Stimulated activated CD4-positive, alpha-beta T cell treated with anti-CD3 and anti-CD28 coated beads, Interleukin-4, amount 100 ng/mL, for 4 hours (primary cell): Measurements from ENCODE around the gene A4GALT.
"Not testable (repeated sequence)": the region's sequence is repeated elsewhere in the genome, so short reads cannot be mapped to it uniquely, and the experiment has no call there.

Experiments used
- DNase-seq, 2 experiments: peaks; one replicate each; pipeline ENCODE4 v3.0.0-alpha.2; 2020

Gene A4GALT, protein sequence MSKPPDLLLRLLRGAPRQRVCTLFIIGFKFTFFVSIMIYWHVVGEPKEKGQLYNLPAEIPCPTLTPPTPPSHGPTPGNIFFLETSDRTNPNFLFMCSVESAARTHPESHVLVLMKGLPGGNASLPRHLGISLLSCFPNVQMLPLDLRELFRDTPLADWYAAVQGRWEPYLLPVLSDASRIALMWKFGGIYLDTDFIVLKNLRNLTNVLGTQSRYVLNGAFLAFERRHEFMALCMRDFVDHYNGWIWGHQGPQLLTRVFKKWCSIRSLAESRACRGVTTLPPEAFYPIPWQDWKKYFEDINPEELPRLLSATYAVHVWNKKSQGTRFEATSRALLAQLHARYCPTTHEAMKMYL

DNA sequence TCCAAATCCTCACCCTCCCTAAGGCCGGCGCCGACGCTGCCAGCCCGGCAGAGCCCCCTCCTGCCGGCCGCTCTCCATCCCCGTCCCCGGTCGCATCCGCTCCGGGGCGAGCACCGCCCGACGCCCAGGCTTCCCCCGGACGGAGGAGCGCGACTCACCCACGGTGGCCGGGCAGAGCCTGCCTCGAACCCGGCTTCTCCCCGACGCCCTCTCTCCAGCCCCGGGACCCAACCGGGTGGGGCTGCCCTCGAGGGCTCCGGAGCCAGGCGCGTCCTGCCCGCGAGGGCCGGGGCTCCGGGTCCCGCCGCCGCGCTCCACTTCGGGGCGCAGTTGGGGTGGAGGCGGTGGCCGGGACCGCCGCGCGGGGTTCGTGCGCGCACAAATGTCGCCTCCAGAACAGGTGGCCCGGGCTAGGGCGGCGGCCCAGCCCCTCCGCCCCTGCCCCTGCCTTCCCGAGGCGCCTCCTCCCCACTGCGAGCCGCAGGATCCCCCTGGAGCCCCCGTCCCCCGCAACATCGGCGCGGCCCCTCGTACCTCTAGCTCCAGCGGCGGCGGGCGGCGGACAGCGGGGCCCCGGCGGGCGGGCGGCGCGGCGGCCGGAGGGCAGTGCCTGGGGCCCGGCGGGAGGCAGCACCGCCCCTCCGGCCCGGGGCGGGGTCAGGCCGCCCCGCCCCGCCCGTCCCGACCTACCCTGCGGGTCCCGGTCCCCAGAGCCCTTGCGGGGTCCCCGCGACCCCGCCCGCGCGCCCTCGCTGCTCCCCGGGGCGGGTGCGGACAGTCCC lies at the start of gene A4GALT:
A4GALT (minus strand) TSS at position 608 of the 782 bp plus-strand sequence. CDS start 26,919 bp downstream, outside the sequence.
- peak in 1 of 2 experiments; percentile 7 for DNase-seq

DNA sequence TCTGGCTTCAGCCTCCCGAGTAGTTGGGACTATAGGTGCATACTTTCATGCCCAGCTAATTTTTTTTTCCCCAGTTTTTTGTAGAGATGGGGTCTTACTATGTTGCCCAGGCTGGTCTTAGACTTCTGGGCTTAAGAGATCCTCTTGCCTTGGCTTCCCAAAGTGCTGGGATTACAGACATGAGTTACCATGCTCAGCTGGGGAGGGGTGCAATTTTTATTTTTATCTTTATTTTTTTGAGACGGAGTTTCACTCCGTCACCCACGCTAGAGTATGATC lies 49.7 kb upstream of the A4GALT start:
- DNase-seq: no peak

DNA sequence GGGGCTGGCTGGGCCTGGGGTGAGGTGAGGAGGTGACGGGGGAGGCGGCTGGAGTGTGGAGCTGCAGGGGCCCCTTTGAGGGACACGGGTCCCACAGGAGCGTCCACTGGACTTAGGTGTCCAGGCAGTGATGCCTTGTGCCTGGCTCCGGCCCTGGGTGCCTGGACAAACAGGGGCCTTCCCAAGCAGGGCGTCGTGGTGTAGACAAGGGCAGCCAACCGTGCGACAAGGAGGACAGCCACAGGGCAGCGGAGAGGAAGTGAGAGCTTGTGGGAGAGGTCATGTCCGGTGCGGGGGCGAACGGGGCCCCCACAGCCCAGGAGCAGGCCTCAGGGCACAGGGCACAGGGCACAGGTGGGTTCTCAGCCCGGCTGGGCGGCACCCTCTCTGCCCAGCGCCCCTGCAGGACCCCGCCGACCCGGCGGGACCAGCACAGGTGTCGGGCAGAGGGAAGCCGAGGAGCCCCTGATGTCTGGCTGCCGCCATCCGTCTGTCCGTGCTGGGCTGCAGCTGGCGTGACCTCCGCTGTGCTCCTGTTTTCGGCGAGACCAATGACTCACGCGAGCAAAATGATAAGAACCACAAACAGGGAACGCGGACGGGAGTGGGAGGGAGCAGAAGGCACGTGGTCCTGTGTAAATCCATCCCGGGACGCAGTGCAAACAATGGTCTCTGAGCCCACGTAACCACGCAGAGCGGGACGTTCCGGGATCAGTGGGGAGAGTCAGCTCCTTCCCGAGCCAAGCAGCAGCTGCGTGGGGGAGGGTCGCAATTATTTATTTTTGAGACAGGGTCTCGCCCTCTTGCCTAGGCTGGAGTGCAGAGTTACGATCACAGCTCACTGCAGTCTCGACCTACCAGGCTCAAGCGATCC lies 49.1 kb upstream of the A4GALT start:
- DNase-seq: no peak

DNA sequence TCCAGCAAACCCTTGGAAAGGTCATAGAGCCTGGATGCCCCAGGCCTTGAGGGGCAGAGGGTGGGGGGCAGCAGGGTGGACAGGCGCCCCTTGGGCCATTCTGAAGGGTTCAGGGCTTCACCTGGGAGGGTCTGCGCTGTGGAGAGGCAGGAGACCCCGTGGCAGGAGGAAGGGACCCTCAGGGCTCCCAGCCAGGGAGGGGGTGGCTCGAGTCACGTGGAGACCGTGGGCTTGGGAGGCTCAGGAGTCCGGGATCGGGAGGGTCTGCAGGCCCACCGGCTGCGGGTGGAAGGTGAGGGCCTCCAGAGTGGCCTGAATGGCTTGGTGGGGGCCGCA lies 48.5 kb upstream of the A4GALT start:
- no peak for DNase-seq

DNA sequence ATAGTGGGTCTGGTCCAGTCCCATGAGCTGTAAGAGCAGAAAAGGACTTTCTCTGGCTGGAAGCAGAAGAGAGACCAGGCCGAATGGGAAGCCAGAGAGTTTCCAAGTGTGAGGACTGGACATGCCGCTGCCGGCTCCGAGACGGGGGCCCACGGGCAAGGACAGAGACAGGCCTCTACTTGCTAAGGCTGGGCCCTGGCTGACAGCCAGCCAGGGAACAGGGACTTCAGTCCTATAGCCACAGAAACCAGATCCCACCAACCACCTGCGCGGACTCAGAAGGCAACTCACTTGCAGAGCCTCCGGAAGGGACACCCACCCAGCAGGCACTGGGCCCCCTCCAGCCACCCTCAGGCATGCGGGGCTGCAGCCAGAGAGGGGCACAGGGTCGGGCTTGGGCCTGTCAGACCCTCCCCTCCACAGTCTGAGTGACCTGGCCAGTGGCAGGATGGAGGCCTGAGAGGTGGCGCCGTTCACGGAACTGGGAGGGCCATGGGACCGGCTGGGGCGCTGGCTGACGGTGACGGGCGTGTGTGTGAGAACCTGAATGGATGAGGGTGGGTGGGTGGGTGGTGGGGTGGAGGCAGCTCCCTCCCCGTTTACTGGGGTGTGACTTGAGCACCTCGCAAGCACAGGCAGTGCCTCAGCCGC lies 47.8 kb upstream of the A4GALT start:
- no peak for DNase-seq

DNA sequence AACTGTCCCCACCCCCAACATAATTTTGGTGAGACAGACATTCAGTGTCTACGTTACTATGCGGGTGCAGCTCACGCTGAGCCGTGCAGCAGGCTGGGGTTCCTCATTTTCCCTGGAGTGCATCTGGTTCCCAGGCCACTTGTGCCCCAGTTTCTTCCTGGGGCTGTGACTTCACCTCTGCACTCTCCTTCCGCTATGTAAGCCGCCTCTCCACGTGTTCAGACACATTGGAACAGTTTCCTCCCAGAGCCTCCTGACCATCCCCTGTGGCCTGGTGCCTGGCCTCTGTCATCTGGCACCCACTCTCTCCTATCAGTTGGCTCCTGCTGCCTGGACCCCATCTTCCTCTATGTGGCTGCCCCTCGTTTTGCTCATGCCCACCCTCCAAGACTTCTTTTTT lies 46.2 kb upstream of the A4GALT start:
- DNase-seq: no peak

DNA sequence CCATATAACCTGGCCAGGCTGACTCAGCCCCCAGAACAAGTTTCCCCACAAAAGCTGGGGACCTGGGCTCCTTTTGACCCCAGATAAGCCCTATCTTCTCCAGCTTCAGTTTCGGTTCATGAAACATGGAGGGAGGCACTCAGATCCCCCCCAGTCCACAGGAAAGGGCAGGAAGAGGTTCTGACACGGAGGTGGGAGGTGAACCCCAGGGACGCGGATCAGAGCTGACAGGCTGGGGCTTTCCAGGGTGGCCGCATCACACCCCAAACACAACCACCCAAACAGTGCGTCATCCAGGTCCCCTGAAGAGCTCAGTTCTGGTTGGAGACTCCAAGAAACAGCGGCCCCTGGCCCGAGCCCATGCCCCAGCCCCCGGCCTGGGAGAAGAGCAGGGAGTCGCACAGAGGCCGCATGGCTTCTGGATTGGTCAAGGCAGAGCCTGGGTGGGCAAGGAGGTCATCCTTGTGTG lies 44.3 kb upstream of the A4GALT start:
- no peak for DNase-seq

DNA sequence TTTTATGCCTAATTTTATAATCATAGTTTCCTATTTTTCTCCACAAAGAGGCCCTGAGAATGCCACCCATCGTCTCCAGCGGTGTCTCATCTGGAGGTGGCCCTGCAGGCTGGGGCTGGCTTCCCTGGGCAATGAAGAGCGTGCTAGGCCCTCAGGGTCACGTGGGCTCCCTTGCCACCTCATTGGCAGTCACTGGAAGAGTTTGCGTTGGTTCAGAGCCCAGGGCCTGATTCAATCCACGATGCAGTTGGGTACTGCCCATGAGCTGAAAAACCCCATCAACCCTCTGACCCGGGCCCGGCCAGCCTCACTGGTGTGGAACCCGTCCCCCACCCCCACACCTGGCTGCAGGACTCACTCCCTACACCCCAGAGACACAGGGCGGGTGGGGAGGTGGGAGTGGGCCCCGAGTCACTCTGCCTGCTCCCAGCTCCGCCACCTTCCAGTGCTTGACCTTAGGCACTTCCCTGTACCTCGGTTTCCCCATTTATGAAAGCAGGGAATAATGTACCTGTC lies 43.4 kb upstream of the A4GALT start:
- no peak for DNase-seq

DNA sequence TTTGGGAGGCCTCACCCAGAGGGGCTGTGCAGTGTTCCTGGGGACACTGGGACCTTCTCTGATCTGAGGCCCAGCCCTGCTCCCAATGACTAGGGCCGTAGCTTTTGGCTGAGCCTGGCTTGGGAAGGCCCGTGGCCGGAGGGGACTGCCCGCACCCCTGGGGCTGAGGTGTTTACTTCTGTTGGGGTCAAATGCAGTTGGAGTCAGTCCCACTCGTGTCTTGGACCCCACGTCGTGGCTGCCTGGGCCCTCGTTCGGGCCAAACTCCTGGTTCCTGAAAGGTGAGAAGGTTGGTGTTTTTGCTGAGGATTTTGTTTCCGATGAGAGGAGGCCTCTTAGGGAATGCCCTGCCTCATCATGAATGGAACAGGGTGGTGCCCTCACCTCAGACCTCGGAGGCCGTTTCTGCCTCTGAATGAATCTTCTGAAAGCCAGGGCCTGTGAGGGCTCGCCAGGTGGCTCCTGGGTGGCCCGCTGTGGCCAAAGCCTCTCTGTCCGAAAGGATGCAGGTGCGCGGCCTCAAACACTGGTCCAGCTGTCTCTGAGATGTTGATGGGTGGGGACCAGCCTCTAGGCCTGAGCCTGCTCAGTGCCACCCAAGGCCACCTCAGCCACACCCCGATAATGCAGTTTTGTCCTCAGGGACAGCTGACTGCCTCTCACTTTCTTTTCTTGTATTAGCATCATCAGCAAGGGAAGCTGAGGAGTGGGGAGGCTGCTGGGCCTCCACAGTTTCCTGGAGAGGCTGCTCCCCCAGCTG lies 40.3 kb upstream of the A4GALT start:
- DNase-seq: no peak

DNA sequence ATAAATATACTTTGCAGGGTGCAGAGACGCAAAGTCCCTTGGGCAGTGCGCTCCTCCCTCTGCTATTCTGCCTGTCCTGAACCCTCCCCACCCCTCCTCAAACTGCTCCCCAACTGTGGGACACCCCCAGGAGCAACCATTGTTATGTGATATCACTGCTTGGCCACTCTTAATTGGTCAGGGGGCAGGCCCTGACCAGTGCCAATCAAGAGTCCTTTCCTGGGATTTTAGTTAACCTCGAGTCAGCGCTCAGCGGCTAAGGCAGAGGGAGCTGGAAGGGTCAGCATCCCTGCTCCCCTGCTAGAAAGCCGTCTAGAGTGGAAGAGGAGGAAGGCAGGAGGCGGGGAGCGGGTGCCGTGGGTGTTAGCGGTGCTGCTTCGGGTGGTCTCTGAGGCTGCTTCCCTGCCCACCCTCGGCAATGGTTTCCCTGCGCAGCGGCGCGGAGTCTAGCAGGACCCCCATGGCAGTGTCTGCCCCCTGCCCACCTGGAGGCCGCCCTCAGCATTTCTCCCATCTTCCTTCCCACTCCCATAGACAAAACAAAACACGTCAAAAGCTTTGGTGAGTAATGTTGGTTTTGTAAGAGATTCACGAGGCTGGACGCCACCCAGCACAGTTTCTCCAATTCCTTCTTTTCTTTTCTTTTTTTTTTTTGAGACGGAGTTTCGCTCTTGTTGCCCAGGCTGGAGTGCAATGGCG lies 38.4 kb upstream of the A4GALT start:
- no peak for DNase-seq

DNA sequence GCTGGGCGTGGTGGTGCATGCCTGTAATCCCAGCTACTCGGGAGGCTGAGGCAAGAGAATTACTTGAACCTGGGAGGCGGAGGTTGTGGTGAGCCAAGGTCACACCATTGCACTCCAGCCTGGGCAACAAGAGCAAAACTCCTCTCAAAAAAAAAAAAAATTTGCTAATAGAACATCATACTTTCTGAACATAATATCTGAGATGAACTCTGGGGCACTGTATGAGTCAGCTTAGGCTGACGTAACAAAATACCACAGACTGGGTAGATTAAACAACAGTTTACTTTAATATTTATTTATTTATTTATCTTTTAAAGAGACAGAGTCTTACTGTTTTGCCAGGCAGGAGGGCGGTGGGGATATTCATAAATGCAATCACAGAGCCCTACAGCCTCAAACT lies 34.9 kb upstream of the A4GALT start:
- DNase-seq: not testable (repeated sequence)

DNA sequence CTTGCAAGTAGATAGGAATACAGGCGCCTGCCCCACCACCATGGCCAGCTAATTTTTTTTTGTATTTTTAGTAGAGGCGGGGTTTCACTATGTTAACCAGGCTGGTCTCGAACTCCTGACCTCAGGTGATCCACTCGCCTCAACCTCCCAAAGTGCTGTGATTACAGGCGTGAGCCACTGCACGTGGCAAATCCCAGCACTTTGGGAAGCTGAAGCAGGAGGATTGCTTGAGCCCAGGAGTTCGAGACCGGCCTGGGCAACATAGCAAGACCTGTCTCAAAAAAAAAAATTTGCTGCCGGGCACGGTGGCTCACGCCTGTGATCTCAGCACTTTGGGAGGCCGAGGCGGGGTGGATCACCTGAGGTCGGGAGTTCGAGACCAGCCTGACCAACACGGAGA lies 34.5 kb upstream of the A4GALT start:
- not testable (repeated sequence) for DNase-seq

DNA sequence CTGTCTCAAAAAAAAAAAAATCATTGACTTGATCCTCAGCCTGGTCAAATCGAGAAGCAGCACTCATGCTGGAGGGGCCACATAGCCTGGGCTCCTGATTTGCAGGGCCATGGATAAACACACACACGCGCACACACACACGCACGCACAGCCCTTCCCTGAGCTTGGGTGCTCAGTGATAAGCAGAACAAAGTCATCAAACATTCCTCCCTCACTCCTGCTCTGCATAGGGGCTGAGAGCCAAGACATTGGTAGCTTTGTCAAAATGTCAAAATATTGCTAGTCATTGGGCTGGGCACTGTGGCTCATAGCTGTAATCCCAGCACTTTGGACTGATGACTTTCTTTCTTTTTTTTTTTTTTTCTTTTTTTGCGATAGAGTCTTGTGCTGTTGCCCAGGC lies 34.0 kb upstream of the A4GALT start:
- no peak for DNase-seq

DNA sequence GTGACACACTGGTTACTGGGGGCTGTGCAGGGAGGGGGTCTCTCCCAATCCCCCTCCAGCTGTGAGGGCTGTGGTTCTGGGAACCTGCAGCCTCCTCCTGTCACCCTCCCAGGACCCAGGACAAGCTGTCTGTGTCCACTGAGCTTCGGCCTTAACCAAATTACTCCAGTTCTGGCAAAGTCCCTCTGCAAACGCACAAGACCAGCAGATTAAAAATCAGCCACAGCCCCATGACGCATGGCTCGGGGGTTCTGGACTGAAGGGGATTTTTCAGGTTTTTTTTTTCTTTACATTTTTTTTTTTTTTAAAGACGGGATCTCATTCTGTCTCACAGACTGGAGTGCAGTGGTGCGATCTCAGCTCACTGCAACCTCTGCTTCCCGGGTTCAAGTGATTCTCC lies 32.2 kb upstream of the A4GALT start:
- DNase-seq: no peak

DNA sequence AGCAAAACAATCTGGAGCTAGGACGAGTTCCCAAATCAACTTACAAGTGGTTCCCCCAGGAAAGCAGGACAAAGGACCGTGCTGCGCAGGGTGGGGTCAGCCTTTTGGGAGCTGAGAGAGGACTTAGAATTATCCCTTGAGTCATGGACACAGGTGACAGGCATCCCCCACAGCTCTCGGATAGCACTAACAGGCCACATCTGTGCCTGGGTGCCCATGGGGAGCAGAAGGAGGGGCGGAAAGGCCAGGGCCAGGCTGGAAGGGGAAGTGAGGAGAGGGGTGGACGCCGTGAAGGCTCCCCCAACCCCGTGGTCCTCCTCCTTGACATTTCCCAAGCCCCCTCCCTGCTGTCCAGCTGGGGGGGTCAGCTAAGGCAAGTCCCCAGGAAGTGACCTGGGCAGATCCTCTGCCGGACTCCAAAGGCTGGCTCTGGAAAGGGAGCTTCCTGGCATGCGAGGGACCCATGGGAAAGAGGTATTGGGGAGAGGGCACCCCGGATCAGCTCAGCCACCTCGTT lies 31.6 kb upstream of the A4GALT start:
- DNase-seq: no peak

DNA sequence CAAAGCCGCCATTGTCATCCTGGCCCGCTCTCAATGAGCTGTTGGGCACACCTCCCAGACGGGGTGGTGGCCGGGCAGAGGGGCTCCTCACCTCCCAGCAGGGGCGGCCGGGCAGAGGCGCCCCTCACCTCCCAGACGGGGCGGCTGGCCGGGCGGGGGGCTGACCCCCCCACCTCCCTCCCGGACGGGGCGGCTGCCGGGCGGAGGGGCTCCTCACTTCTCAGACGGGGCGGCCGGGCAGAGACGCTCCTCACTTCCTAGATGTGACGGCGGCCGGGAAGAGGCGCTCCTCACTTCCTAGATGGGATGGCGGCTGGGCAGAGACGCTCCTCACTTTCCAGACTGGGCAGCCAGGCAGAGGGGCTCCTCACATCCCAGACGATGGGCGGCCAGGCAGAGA lies 29.8 kb upstream of the A4GALT start:
- DNase-seq: not testable (repeated sequence)

DNA sequence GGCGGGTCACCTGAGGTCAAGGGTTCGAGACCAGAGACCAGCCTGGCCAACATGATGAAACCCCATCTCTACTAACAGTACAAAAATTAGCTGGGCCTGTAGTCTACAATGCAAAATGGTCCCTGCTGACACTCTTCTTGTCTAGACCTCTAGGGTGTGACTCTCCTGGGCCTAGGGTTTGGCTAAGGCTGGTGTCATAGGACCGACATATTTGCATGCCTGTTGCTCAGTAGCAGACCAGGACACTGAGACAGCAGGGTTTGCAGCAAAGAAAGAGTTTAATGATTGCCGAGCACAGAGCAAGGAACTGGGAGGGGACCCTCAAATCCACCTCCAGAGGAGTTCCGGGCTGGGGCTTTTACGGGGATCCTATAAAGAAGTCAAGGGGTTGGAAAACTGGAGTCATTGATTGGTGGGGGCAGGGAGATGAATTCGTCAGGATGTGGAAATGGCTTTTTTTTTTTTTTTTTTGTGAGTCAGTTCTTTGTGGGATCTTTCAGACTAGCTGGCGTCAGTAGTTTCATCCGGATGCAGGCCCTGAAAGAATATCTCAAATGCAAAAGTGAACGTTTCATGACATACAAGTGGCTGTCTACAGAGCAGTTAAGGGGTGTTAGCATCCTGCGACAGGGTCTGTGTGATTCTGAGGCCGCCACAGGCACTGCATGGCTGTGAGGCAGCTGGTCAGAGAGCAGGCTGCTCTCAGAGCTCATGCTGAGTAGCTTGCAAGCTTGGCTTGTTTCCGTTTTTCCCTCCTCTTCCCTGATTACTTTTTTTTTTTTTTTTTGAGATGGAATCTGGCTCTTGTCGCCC lies 27.2 kb upstream of the A4GALT start:
- no peak for DNase-seq

DNA sequence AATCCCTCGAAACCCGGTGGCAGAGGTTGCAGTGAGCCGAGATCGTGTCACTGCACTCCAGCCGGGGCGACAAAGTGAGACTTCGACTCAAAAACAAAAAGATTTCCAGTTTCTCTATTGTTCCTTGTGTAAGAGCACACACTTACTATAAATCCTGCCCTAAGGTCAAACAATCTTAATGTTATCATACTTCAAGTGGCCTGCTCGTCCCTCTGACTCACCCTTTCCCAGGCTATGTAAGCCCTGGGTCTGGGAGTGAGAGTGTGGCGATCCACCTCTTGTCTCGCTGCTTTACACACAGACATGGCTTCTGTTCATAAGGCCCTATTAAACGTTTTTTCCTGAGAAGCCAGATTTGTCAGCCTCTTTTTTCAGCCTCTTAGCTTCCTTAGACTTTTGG lies 24.4 kb upstream of the A4GALT start:
- no peak for DNase-seq

DNA sequence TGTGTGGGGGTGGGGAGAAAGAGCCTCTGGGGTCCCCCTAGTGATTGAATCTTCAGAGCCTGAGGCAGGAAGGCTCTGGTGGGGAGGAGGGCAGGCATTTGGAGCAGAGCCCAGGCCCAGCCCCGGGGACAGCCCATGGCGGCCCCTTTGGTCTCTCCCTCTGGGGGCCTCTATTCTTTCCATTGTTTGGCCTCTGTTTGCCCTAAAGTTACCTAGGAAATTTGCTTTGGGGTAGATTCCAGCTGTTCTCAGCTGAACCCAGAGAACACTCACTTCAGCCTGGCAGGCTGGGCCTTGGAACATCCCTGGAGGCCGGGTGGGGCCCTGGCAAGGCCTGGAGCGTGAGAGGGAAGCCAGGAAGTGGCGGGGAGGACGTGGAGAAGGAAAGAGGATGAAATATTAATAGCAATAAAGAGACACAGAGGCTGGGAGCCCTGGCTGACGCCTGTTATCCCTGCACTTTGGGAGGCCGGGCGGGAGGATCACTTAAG lies 22.9 kb upstream of the A4GALT start:
- DNase-seq: no peak

DNA sequence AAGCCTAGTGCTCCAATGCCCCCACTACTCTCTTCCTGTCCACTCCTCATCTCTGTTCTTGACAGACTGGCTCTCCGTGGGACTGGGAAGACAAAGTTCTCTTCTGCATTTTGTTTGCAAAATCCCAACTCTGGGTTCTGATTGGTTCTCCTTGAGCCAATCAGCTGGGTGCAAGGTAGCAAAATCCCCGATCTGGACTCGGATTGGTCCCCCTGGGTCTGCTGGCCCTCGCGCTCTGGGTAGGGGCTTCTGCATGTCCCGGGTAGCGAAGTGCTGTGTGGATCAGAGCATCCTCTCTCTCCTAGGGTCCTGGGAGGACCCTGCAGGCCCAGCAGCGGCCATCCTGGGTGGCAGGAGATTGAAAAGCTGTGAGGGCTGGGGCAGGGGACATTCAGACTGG lies 22.3 kb upstream of the A4GALT start:
- no peak for DNase-seq
